ENCODE data around the gene TSPEAR. TPM values are rescaled to one million over a fixed set of nuclear protein-coding genes. Genes with fewer than 3 reads are reported as not detected.
"Not testable (repeated sequence)": the region's sequence is repeated elsewhere in the genome, so short reads cannot be mapped to it uniquely, and the experiment has no call there.

TSPEAR gene
- total RNA-seq, 1 donor from 2014 or later = 0.65 TPM

- ATAC-seq; DNase-seq (ENCODE audit: missing footprints); intact Hi-C loops (cut with DNase I): not testable (repeated sequence)
These were observed 120.2 kb downstream of the TSPEAR start for GRCh38 chr21:44590897-44591800.

DNA sequence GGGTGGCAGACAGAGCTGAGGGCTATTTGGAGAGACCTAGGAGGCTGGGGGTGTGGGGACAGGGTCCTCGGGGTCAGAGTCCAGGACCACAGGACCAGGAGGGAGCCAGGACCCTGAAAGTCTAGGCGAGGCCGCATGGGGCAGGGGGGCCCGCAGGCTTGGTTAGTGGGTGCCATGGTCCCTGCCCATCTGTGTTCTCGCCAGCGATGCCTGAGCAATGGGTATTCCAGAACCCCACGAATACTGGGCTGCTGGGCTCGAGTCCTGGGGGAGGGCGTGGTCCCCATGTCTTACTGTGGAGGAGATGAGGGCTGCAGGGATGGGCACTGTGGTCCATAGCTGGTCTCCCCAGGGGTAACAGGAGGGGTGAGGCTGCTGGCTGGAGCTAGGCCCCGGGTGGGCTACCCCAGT is 121.1 kb downstream of the TSPEAR start:
- DNase-seq (ENCODE audit: missing footprints) (no peak), ATAC-seq (no peak)
- intact Hi-C loops (cut with DNase I) = no loop called here

- intact Hi-C loops (cut with DNase I) = no loop called here
- no peak for ATAC-seq
These were observed 121.6 kb downstream of the TSPEAR start for GRCh38 chr21:44589586-44590305.

DNA sequence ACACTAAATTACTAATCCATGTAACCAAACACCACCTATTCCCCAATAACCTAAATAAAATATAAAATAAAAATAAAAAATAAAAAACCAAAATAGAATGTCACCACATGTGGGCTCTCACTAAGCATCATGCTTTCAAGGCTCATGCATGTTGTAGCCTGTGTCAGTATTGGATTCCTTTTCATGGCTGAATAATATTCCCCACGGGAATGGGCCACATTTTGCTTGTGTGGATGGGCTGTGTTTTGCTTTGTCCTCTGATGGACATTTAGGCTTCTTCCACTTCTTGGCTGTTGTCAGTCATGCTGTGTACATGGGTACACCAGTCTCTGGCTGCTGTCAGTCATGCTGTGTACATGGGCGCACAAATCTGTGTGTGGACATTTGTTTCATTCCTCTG is 122.3 kb downstream of the TSPEAR start:
- ATAC-seq (no peak), DNase-seq (ENCODE audit: missing footprints) (no peak)
- intact Hi-C loops (cut with DNase I) = no loop called here

More at GRCh38 chr21:44589586-44590305, 121.6 kb downstream of the TSPEAR start:
- DNase-seq (ENCODE audit: missing footprints) = no peak

DNA sequence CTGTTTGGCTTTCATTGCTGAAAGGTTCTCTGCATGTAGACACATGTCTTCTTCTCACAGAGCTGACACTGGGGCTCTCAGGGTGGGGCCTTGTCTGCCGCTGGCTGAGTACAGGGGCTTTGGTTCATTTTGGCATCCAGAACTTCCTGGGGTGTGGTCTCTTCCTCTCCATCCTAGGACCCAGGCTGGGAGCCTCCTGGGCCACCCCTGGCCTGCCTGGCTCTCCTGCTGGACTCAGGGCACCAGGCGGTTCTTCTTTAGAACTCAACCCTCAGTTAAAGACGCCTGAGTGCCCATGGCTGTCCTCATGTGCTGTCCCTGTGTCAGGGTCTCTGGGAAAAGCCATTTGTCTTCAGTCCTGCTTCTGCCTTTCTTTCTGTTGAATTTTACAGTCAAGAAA is 125.5 kb downstream of the TSPEAR start:
- DNase-seq (ENCODE audit: missing footprints) (no peak), ATAC-seq (no peak)
- intact Hi-C loops (cut with DNase I) = no loop called here

DNA sequence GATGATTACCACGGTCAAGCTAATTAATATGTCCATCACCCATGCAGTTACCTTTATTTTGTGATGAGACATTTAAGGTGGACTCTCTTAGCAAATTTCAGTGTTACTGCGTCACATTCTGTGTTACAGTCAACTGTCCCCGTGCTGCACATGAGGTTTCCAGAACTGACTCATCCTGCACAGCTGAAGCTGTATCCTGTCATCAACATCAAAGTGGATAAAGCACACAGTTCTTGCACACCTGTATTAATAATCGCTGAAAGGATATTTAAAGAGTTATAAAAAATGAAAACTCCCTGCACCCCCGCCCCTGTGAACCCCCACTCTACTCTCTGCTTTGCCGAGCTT is 127.6 kb downstream of the TSPEAR start:
- no peak for DNase-seq (ENCODE audit: missing footprints)
- intact Hi-C loops (cut with DNase I) = no loop called here
- ATAC-seq = no peak

DNA sequence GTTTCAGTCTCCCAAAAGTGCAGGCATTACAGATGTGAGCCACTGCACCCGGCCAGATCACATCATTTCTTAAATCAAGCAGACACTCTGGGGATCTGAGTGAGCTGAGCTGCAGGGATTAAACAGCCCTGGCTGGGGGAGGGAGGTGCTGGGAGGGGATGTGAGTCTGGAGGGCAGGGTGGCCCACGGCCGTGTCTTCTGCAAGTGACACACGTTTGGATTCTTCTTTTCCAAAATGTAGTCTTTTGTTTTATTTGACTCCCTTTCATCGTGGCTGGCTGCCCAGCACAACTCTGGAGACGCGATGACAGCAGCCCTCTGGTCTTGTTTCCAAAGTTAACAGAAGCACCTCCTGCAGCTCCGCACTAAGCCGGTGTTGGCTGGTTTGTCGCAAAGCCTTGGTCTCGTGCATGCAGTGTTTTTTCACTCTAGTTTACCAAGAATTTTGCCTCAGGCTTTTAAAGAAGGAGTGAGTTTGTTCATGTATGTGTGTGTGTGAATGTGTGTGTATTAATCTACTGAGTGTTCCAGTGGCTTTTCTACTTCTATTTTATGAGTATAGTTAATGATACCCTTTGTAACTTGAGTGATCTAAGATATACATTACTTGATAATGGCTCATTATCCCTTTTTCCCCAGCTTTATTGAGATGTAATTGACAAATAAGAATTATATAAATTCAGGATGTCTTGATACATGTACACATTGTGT is 128.1 kb downstream of the TSPEAR start:
- DNase-seq (ENCODE audit: missing footprints) = no peak
- intact Hi-C loops (cut with DNase I) = no loop called here
- ATAC-seq = no peak

DNA sequence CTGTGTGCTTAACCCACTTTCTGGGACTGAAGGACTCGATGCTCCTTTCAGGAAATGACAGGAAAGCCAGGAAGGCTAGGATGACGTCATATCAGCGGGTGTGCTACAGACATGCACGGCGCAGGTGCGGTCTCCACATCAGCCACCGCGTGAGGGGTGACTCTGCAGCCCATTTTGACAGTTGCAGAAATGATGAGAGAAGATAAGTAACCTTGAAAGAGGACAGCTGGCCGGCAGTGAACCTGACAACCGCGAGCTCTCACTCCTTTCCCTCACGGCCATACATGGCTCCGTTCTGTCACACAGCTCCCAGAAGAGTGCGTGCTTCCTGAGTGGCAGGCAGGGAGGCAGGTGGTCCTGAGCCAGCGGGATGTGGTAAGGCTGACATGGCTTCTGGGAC is 129.3 kb downstream of the TSPEAR start:
- DNase-seq (ENCODE audit: missing footprints) (no peak), ATAC-seq (no peak)
- intact Hi-C loops (cut with DNase I) = no loop called here

- ATAC-seq = no peak
- intact Hi-C loops (cut with DNase I) = no loop called here
These were observed 130.2 kb downstream of the TSPEAR start for GRCh38 chr21:44581158-44581557.

GRCh38 chr21:44580231-44580821 is 131.0 kb downstream of the TSPEAR start, which contains the start of gene KRTAP10-5:
KRTAP10-5 (minus strand) TSS chr21:44580604; CDS start chr21:44580578, 26 bp downstream.
- ATAC-seq; DNase-seq (ENCODE audit: missing footprints); intact Hi-C loops (cut with DNase I): not testable (repeated sequence)

More at GRCh38 chr21:44581158-44581557, 130.2 kb downstream of the TSPEAR start:
- no peak for DNase-seq (ENCODE audit: missing footprints)

DNA sequence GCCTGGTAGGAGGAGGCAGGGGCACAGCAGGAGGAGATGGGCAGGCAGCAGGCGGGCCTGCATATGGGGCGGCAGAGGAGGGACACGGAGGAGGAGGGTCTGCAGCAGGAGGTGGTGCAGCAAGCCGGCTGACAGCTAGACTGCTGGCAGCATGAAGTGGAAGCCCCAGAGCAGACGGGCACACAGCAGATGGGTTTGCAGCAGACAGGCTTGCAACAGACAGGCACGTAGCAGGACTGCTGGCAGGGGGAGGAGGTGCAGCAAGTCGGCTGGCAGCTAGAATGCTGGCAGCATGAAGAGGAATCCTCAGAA is 131.6 kb downstream of the TSPEAR start:
- intact Hi-C loops (cut with DNase I) = no loop called here
- ATAC-seq (no peak), DNase-seq (ENCODE audit: missing footprints) (no peak)

DNA sequence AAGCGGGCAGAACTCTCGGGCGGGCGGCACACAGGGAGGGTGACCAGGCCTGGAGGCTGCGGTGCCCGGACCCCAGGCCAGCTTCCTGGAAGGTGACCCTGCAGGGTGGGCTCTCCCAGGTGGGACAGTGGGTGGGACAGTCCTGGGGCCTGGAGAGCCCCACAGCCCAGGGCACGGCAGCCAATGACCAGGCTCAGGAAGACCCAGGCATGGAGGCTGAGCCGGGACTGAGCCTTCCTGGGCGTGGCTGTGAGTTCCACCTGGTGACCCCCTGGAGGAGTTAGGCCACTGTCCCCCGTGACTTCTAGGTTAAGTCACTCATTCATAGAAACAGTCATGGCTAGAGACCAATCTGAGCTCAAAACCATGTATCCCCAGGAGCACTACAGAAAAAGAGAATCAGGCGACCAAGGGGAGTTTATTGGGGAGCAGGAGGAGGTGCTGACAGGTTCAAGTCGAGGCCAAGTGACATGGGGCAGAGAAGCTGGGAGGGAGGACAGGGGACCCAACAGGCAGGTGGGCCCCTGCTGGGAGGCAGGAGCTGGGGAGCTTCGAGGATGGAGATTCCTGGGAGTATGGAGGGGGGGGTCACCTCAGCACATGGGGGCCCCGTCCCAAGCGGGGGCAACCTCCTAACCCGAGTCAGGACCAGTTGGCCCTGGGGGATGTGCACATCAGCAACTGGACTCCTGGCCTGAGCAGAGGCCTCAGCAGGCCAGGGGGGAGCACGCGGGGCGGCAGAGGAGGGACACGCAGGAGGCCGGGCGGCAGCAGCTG is 132.1 kb downstream of the TSPEAR start:
- intact Hi-C loops (cut with DNase I) = no loop called here
- no peak for ATAC-seq
- no peak for DNase-seq (ENCODE audit: missing footprints)

- intact Hi-C loops (cut with DNase I) = no loop called here
- DNase-seq (ENCODE audit: missing footprints) (no peak), ATAC-seq (no peak)
These were observed 132.9 kb downstream of the TSPEAR start for GRCh38 chr21:44578371-44579055.

DNA sequence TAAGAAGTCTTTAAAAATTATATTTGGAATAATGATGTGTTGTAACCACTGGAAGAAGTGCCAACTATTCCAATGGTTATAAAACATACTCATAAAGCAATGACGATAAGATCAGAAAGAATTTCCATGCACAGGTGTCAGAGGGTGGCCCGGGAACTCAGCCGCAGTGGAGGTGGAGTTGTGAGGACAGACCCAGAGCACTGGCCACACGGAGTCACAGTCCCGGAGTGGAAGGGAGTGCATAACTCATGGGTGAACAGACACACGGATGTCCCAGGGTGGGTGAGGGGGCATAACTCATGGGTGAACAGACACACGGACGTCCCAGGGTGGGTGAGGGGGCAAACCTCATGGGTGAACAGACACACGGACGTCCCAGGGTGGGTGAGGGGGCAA is 135.3 kb downstream of the TSPEAR start:
- intact Hi-C loops (cut with DNase I) = no loop called here
- ATAC-seq = no peak
- DNase-seq (ENCODE audit: missing footprints) = no peak

- ATAC-seq = no peak
- intact Hi-C loops (cut with DNase I) = no loop called here
- DNase-seq (ENCODE audit: missing footprints) = no peak
These were observed 135.9 kb downstream of the TSPEAR start for GRCh38 chr21:44575307-44576024.

DNA sequence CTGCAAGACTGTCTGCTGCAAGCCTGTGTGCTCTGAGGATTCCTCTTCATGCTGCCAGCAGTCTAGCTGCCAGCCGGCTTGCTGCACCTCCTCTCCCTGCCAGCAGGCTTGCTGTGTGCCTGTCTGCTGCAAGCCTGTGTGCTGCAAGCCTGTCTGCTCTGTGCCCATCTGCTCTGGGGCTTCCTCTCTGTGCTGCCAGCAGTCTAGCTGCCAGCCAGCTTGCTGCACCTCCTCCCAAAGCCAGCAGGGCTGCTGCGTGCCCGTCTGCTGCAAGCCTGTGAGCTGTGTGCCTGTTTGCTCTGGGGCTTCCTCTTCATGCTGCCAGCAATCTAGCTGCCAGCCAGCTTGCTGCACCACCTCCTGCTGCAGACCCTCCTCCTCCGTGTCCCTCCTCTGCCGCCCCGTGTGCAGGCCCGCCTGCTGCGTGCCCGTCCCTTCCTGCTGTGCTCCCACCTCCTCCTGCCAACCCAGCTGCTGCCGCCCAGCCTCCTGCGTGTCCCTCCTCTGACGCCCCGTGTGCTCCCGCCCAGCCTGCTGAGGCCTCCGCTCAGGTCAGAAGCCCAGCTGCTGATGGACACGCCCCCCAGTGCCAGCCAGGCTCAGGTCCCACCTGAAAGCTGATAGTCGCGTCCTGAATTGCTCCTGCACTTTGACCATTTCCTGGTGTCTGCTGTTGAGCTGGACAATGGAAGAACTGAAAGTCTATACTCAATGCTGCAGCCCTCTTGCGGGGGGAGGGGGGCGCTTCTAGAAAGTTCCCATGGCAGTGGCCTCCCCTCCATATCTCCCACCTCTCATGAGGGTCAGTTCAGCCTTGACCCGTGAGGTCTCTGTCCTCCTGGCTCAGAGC is 136.7 kb downstream of the TSPEAR start:
- ATAC-seq (no peak), DNase-seq (ENCODE audit: missing footprints) (no peak)
- intact Hi-C loops (cut with DNase I) = no loop called here

Data from Right ventricle myocardium inferior (tissue), 1 donor.